ENCODE results near the gene REV3L.
A peak's percentile ranks its signal among the peaks of the same experiment; 100 is the strongest.
"Not testable (repeated sequence)": the region's sequence is repeated elsewhere in the genome, so short reads cannot be mapped to it uniquely, and the experiment has no call there.

REV3L gene

DNA sequence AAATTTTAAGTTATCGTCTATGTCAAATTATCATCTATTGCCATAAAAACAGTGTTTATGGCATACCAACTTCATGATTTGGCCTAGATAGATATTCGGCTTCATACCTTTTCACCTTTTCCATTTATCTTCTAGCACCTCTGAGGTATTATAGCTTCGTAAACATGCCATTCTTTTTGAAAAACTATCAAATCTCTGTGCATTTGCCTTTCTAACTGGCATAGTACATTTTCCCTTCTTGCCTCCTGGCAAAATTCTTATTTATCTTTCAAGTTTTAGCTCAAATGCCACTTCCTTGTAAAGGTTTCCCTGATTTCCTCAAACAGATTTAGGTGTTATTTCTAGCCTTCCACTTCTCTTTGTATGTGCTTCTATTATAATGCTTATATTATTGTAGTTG is 7.0 kb upstream of the REV3L start:
- DNase-seq (ENCODE audit: low read depth), result no peak

DNA sequence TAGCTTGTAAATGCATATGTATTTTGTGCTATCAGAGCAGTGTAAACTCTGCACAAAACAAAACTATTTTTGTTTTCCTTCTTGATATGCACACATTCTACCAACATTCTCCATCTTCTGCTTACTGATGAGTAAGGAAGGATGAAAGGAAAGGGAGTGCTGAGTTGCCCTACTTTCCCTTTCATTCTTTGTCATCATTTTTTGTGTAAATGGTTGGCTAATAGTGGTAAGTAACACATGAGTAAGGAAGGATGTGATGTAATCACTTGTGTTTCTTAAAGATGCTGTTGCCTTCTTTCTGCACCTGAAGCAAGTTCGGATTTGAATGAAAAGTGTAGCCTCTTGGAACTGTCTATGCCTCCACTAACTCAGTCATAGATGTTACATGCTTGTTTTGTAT is 4.6 kb upstream of the REV3L start:
- DNase-seq (ENCODE audit: low read depth), result no peak

DNA sequence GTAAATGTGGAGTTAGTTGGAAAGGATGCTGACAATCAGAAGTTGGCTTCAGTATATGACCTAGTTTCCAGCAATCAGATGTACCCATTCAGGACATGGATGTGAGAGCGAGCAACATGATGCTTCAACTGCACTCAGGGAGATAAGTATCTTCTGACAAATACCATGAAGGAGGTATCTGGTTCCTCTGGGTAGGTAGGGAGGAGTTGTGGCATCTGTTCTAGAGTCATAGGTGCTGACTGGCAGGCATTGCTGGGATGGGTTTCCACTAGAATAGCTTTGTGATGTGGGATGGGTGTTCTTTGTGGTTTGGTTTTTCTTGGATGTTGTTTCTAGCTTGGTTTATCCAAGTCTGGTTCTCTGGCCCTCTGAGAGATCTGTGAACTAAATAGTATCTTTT is 3.9 kb upstream of the REV3L start:
- DNase-seq (ENCODE audit: low read depth), result no peak

DNA sequence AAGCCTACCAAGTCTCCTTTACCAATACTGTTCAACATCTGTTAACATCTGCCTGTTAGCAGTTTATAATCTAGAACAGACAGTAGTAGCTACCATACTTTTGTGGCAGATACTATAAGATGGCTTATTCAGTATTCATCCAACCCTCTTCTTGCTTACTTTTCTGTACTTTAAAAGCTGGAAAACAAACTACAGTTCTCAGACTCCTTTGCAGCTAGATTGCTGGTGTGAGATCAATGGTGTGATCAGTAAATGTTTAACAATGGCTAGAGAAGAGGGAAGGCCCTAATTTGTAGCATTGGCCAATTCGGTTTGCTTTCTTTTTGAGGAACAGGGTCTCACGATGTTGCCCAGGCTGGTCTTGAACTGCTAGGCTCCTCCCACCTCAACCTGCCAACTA is 3.5 kb upstream of the REV3L start:
- no peak for DNase-seq (ENCODE audit: low read depth)

DNA sequence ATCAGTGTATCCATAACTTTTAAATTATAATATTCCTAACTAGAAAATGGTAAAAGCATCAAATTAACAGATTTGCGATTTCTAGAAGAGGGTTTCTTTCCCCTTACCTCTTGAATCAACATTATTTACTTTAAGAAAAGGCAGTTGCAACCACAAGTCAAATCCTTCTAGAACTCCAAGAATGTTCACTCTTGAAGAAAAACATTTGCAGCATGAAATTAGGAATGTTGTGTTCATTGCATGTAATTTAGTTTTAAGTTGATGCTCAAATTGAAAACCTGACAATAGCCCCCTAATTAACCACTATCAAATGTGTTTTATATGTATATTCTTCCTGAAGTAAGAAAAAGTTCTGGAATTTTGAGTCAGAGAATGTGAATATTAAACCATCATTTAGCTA is 2.3 kb upstream of the REV3L start:
- no peak for DNase-seq (ENCODE audit: low read depth)

DNA sequence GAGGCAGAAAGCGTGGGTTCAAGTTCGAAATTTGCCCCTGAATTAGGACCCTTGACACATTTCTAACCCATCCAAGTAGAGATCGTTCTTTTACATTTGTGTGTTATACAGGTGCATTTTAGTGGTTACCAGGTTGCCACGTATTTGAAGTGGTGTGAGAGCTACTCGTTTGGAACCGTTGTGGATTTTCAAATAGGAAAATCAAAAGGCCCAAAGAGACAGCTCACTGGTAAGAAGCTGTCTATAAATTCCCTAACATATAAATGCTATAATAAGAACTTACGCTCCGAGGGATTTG is 1.6 kb upstream of the REV3L start:
- DNase-seq (ENCODE audit: low read depth), result no peak

DNA sequence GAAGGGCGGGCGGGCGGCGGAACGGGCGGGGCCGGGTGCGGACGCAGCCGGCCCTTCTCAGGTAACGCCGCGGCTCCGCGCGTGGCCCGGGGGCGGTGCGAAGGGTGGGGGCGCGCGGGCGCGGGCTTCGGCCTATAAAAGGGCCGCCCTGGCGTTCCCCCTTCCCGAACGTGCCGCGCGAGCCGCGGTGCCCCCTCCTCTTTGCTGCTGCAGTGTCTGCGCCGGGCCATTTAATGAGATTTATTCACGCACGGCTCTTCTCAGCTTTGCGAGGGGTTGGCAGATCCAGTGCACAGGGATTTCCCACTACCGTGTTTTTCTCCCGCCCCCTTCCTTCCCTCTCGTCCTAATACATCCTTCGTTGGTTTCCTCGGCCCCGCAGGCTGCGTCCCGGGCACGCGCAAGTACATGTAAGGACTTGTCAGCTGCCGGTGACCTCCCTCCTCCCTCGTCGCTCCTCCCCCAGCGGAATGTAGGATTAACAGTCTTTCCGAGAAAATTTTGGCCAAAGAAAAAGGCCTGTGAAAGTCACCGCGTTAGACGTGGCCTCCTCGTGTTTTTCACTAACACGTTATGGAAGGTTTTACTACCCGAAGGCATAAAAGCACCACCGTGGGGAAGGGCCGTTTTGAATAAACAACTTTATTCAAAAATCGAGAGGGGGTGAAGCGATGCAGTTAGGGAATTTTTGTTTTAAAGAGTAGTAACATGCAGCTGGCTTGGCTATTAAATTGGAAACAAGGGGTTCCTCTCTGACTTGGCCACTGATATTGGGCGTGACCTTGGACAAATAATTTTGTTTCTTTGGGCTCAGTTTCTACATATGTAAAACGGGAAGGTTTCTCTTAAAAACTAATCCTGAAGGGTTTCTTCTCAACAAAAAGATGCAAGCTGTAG is 966 bp upstream of the REV3L start:
- DNase-seq (ENCODE audit: low read depth), result peak; percentile 87

DNA sequence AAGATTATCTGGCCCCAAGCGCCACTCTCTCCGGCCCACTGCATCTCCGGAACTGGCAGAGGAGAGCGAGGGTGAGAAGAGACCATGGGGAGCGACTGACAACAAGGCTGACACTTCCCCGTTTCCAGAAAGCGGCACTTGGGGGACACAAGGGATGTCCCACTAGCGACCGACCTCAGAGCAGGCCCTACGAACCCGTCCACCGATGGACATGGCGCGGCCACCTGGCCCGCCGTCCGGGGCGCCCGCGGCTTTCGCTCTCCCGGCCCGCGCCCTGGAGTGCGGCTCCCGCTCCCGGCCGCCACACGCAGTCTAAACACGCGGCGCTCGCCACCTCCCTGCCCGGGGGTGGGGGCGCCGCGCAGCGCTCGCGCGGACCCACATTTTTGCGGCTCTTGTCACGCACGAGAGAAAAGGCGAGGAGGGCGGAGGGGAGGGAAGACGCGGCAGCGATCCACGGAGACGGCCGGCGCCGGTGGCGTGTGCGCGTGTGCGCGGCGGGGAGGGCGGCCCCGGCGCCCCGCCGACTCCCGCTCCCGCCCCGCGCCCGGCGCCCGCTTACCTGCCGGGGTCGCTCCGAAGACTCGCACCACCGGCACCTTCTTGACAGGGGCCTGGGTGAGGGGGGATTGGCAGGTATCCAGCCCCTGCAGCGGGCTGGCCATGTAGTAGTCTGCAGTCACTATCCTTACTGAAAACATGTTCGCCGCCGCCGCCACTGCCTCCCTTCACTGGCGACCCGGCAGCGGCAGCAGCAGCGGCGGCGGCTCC is 645 bp downstream of the REV3L start:
- no peak for DNase-seq (ENCODE audit: low read depth)

DNA sequence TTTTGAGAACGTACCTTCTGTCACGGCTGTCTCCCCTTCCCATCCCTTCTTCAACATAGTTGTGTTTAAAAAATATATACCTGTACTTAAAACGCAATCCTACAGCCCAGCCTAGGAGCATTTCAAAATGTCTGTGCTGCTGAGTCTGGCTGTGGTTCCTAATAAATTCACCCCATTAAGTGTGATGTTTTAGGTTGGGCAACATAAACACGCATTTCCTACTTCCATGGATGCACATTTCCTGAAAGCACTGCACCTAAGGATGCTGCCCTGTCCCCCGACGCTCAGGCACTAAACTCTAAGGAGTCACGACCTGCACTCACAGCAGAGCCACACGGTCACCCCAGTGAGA is 1.2 kb downstream of the REV3L start:
- DNase-seq (ENCODE audit: low read depth), result no peak

DNA sequence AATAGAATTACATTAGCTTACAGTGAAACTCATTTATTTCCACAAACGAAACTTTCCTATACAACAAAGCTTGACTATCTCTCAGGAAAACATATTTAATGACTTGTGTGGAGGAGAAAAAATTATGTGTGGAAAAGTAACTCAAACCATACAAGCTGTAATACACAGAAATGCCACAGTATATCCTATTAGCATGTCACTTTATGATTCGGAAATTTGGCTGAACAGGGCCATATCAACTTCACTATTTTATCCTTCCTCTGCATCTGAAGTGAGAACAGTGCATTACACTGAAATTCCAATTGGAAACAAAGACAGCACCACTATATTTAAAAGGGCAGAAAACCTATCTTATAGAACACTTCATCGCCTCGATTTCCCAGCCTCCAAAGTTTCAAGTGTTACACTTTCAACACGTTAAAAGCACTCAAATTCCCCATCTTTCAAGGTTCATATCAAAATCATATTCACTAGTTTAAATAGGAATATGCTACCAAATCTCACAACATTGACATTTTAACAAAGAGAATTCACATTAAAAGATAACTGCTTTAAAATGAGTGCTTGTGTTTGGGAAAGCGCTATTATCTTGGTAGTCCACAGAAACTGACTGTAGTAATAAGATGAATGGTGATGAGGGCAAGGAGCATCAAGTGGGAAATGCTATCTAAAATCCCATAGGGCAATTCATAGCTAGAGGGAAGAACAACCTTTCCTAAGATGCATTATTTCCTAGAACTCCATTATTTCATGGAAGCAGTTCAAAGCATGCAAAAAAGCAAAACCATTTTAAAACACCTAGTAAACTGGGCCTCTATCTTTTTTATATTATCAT is 1.8 kb downstream of the REV3L start:
- no peak for DNase-seq (ENCODE audit: low read depth)

DNA sequence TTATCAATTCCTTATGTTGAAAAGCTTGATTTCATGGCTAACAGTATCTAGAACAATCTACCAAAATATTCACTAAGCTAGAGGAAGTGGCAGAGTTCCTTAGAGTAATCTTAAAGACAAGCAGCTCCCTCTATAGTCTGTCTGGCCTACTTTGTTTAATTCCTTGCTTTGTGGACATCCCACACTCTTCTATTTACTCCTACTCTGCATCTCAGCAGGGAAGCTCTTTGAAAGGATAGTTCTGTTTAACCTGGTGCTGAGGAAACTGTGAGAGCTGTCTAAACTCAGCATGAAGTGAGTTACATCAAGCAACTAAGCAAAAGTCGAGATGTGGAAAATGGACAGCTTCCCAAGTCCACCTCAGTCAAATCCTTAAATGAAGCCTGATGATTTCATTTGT is 4.3 kb downstream of the REV3L start:
- DNase-seq (ENCODE audit: low read depth), result no peak

DNA sequence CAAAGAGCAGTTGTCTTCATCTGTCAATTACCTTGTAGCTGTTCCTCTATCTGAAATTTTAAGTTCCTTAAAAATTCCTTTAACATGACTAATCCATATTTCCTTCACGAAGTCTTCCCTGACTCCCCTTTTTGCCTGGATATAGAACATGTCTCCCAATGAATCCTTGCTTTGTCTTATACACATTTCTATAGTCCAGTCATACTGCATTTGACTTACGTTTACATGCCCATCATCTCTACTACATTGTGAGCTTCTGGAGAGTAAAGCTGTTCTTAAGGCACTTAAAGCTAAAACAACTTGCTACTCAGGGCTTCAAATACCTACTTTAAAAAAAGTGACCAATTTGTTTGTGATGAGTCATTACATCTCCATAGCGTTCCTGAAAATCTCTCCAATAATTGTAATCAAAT is 4.9 kb downstream of the REV3L start:
- DNase-seq (ENCODE audit: low read depth), result no peak

DNA sequence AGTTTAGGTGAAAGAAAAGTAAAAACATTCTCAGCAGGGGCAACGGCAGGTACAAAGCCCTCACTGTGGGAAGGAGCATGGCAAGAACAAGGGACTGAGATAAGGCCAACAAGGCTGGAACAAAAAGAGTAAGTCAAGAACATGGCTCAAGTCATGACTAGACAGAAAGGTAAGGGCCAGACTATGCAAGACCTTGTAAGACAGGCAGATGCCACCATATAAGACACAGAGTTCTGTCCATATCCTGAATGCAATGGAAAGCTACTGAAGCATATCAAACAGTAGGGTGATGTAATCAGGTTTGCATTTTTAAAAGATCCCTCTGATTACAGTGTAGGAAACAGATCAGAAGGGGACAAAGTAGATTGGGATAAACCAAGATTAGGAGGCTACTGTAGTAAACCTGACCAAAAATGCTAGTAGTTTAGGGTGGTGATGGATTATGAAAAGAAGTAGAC is 5.5 kb downstream of the REV3L start:
- no peak for DNase-seq (ENCODE audit: low read depth)

DNA sequence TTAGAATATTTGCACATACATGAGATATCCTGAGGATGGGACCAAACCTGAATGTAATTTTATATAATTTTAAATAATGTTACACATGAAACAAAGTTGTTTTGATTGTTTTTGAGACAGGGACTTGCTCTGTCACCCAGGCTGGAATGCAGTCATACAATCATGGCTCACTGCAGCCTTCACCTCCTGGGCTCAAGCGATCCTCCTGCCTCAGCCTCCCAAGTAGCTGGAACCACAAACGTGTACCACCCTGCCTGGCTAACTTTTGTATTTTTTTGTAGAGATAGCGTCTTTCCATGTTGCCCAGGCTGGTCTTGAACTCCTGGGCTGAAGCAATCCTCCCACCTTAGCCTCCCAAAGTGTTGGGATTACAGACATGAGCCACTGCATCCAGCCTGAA is 7.0 kb downstream of the REV3L start:
- DNase-seq (ENCODE audit: low read depth), result not testable (repeated sequence)

DNA sequence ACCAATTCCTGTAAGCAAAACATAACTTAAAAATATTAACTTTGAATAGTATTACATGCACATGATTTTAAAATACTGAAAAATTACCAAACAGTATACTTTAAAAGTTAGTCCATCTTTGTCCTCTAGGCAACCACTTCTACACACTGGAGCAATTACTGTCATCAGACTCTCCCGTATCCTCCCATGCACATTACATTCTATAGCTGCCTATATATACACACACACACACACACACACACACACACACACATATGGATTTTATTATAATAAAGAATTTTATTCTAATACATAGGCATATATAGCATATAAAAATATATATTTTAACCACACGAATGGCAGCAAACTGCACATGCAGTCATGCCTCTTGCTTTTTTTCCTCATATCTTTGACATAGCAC is 8.2 kb downstream of the REV3L start:
- no peak for DNase-seq (ENCODE audit: low read depth)

DNA sequence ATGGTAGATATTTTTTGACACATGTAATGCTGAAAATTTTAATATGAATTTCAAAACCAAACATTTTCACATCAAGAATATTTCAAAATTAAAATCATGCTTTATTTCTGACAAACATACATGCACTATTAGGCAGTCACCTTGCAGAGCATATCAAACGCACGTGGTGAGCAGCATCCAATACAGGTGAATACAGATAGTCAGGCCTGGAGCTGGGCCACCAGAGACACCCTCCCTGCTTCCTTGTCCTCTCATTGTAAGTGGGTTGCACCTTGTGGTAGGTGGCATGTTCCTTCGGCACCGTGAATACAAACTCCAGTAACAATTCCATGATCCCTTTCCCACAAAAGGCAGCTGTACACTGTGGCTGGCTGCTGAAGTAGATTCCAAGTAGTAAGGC is 8.9 kb downstream of the REV3L start:
- DNase-seq (ENCODE audit: low read depth), result no peak

DNA sequence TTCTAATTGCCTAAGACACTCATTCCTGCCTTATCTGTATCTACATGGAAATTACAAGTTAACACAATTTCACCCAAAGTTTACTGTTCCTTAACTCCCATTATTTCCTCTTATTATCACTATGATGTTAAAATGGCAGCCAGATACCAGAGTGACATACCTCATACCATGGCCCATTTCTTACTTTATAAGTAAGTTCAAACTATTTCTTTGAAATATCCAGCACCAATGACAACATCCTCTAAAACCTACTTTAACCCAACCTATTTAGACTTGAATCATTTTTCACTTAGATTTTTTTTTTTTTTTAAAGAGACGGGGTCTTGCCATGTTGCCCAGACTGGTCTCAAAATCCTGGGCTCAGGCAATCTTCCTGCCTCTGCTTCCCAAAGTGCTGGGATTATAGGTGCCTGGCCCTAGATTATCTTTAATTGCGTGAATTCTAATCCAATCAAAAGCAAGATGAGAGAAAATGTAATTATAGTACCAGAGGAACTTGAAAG is 10.0 kb downstream of the REV3L start:
- no peak for DNase-seq (ENCODE audit: low read depth)

DNA sequence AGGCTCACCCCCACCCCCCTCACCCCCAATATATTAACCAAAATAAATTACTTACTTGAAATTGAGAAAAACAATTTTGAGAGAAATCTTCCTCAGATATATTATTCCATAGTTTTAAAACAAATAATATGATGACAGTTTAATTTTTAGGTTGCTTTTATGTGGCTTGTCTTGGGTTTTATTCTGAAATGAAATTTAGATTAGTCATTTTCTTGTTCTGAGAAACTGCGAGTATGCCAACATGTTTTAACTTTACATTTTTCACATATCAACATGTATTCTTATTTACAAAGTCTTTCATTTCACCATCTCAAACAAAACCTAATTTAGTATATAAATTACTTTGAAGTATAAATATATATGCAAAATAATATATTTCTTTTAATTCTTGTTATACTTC is 11.1 kb downstream of the REV3L start:
- no peak for DNase-seq (ENCODE audit: low read depth)

DNA sequence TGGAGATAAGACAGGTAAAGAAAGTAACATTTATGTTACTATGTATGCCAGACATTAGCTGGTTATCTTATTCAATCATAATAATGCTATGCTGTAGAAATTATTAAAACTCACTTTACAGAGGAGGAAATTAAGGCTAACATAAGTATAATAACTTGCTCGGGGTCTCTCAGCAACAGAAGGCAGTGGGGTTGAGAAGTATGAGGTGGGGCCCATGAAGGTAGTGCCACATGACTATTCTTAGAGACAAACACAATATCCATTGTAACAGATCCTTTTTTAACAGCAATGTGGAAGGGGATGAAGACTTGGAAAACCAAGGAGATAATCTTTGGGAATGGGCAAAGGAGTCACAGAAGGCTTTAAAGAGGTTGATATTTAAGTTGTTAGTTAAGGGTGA is 11.5 kb downstream of the REV3L start:
- no peak for DNase-seq (ENCODE audit: low read depth)

DNA sequence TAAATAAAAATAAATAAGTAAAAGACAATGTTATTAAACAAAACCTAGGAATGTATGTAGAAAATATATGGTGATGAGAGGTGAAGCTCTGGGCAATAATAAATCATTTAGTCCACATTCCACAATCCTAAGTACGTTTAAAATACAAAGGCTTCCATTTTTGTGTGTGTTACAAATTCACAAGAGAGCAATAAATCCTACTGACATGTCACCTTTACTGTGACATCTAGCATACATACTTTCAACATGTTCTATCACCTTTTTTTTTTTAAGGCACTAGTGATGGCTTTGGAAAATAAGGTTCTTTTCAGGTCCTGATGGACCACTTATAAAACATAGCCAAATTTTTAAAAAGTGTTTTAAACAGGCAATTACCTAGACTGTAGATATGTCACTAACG is 12.0 kb downstream of the REV3L start:
- no peak for DNase-seq (ENCODE audit: low read depth)

DNA sequence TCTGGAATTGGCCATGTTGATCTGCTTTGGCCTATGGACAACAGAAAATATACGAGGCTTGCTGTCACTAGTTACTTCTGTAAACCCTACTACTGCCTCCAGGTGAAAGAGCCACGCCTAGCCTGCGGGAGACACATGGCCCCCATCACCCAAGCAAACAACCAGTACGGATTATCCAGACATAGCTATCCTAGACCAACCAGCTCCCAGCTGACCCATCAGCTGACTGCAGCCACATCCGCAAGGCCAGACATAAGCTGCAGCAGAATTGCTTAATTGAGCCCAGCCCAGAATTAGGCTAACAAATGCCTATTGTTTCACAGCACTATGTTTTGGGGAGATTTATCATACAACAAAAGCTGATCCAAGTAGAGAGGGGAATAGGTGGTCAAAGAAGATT is 13.5 kb downstream of the REV3L start:
- DNase-seq (ENCODE audit: low read depth), result no peak

DNA sequence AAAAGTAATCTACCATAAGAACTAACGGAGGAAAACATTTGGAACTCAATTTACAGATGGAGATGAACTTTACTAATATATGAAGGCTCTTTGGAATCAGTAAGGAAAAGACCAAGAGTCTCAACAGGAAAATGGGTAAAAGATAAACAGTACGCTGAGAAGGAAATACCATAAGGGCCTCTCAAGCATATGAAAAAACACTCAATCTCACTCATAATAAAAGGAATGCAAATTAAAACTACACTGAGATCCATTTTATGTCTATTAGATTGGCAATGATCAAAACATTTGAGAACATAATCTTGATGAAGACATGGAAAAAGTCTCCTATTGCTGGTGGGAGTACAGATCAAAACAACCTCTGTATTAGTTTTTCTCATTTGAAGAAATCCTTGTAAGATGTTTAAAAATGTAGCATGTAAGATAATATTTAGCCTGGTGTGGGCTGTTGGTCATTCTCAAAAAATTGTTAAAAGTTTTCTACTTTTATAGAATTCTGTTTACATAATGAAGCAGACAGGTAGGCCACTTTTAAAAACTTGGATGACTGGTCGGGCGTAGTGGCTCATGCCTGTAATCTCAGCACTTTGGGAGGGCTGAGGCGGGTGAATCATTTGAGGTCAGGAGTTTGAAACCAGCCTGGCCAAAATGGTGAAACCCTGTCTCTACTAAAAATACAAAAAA is 14.5 kb downstream of the REV3L start:
- DNase-seq (ENCODE audit: low read depth), result no peak

Measured in HS-5 (cell line).